Activated CD8-positive, alpha-beta T cell treated with anti-CD3 and anti-CD28 coated beads, Interleukin-2, amount 10 ng/mL, durations not matched to agents 7 days and 5 days (primary cell): Measurements from ENCODE around the gene PFKL. TPM values are rescaled to one million over a fixed set of nuclear protein-coding genes. Genes with fewer than 3 reads are reported as not detected.

ENCODE experiments used
- ATAC-seq: fragments of 150-1000 bp; cut with Tn5 transposase; one replicate; pipeline ENCODE4 v1.10.0; 2021; ENCODE audit warnings: moderate library complexity
- CTCF ChIA-PET: fragments of 350-600 bp; sonication (Branson Sonifier 250); formaldehyde crosslinking; loops from one replicate; lab custom pipeline; 2021; ENCODE audit warnings: antibody characterized with exemption; lab: Charles Lee
- POLR2A ChIA-PET: fragments of 350-600 bp; sonication (Branson Sonifier 250); formaldehyde crosslinking; loops from one replicate; lab custom pipeline; 2021; ENCODE audit warnings: antibody characterized with exemption; lab: Charles Lee
- DNase-seq: peaks from one replicate; pipeline ENCODE4 v3.0.0-alpha.2; 2020
- H3K27ac Mint-ChIP-seq: one replicate; pipeline ENCODE4 v1.8.0; 2021; ENCODE audit warnings: mild to moderate bottlenecking, mixed read lengths
- H3K27me3 Mint-ChIP-seq: one replicate; pipeline ENCODE4 v1.8.0; 2021; ENCODE audit warnings: low read depth, mixed read lengths
- H3K36me3 Mint-ChIP-seq: one replicate; pipeline ENCODE4 v1.8.0; 2021; ENCODE audit warnings: low read depth, mixed read lengths
- H3K4me1 Mint-ChIP-seq: one replicate; pipeline ENCODE4 v1.8.0; 2021; ENCODE audit warnings: low read depth, mixed read lengths
- H3K4me3 Mint-ChIP-seq: one replicate; pipeline ENCODE4 v1.8.0; 2021; ENCODE audit warnings: mild to moderate bottlenecking, mixed read lengths
- H3K9me3 Mint-ChIP-seq: one replicate; pipeline ENCODE4 v1.8.0; 2022; ENCODE audit warnings: mixed read lengths; ENCODE audit not compliant: insufficient read depth
- total RNA-seq, 2 experiments: library from RNA; stranded (reverse); gene quantifications; one replicate each; pipeline ENCODE4 v1.2.3, GENCODE V29; 2021

Gene PFKL
- total RNA-seq, 2 experiments from 2014 or later = 191 to 199 TPM

DNA sequence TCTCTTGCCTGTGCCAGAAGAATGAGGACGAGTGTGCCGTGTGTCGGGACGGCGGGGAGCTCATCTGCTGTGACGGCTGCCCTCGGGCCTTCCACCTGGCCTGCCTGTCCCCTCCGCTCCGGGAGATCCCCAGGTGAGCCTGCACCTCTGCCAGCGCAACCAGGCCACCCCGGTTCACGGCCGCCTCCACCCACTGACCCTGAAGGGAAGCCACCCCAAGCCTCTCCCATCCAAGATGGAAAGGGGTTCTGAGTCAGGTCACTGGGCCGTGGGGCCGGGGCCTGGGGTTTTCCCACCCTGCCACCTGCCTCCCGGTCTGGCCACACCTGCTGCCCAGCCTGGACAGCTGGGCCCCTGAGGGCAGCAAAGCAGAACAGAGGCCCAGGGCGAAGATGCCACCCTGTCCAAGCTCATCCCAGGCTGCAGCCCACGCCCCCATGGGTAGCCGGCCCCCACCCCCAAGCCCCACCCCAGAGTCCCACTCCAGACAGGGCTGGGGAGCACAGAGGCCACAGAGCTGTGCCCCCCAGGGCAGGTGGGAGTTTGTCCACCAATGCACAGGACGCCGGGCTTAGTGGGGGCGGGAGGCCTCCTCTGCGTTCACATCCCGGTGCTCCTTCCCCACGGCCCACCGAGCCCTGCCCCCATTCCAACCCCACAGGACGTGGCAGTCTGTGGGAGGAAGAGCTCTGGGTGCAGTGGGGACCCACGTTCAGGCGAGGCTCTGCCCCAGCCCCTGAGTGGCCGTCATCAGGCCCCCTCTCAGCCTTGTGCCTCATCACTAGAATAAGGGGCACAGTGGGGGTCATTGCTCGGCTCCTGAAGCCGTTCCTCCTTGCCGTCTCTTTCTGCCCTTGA, 8.5 kb upstream of the PFKL start:
- H3K27ac Mint-ChIP-seq = no peak overlapping the region
- POLR2A ChIA-PET = no interaction called here
- peaks cover 8% of the 10 kb centered on the region for H3K4me1 Mint-ChIP-seq
- CTCF ChIA-PET = no interaction called here
- H3K36me3 Mint-ChIP-seq = no peaks in the 10 kb centered on the region
- no peaks in the 10 kb centered on the region for H3K27me3 Mint-ChIP-seq
- H3K9me3 Mint-ChIP-seq = no peaks in the 10 kb centered on the region
- ATAC-seq (no peak), DNase-seq (no peak)
- no peak overlapping the region for H3K4me3 Mint-ChIP-seq

DNA sequence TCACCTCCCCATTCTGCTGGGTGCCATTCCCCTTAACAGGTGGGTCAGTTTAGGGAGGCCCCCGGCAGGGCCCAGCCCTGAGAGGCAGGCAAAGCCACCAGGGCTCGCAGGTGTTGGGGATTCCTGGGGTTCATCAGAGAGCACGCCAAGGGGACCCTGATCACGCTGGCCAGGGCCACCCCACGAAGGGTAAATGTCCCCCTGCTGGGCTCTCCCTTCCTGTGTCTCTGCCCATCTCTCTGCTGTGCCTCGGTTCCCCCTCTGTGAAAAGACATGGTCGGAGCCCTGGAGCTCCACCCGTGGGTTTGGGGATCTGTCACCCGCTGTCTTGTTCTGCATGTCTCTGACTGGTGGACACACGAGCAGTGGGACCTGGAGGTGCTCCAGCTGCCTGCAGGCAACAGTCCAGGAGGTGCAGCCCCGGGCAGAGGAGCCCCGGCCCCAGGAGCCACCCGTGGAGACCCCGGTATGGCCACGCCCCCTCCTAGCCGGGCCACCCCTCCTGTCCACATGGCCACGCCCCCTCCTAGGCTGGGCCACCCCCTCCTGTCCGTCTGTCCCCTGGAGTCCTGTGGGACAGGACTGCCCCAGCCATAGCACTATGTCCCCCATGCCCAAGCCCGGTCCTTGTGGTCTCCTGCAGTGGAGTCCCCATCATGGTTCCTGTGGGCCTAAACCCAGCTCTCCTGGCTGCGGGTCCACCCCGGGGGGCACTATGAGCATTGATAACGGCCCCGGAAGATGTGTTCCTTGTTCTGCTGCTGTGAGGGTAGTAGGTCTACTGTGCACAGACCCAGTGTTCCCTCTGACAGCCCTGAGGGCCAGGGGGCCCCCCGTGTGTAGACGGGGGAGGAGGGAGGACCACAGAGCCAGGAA, 7.7 kb upstream of the PFKL start:
- no peaks in the 10 kb centered on the region for H3K36me3 Mint-ChIP-seq
- no peaks in the 10 kb centered on the region for H3K9me3 Mint-ChIP-seq
- no peaks in the 10 kb centered on the region for H3K27me3 Mint-ChIP-seq
- no peak overlapping the region for H3K27ac Mint-ChIP-seq
- ChIA-PET POLR2A (no interaction called here), CTCF (no interaction called here)
- ATAC-seq = no peak
- H3K4me3 Mint-ChIP-seq = no peak overlapping the region
- peaks cover 8% of the 10 kb centered on the region for H3K4me1 Mint-ChIP-seq
- no peak for DNase-seq

DNA sequence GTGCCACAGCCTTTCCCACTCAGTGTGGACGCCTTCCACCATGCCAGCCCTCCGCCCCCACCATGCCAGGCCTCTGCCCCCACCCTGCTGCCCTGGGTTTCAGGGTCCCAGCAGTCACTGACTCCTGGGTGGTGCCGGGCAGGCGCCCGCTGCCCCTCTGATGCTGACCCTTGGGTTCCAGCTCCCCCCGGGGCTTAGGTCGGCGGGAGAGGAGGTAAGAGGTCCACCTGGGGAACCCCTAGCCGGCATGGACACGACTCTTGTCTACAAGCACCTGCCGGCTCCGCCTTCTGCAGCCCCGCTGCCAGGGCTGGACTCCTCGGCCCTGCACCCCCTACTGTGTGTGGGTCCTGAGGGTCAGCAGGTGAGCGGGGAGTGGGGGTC, 7.0 kb upstream of the PFKL start:
- H3K36me3 Mint-ChIP-seq = no peaks in the 10 kb centered on the region
- no peaks in the 10 kb centered on the region for H3K9me3 Mint-ChIP-seq
- H3K27ac Mint-ChIP-seq = no peak overlapping the region
- no peak for ATAC-seq
- H3K4me1 Mint-ChIP-seq = peaks cover 14% of the 10 kb centered on the region
- CTCF ChIA-PET = no interaction called here
- no peak overlapping the region for H3K4me3 Mint-ChIP-seq
- H3K27me3 Mint-ChIP-seq = no peaks in the 10 kb centered on the region
- no peak for DNase-seq
- POLR2A ChIA-PET = no interaction called here

DNA sequence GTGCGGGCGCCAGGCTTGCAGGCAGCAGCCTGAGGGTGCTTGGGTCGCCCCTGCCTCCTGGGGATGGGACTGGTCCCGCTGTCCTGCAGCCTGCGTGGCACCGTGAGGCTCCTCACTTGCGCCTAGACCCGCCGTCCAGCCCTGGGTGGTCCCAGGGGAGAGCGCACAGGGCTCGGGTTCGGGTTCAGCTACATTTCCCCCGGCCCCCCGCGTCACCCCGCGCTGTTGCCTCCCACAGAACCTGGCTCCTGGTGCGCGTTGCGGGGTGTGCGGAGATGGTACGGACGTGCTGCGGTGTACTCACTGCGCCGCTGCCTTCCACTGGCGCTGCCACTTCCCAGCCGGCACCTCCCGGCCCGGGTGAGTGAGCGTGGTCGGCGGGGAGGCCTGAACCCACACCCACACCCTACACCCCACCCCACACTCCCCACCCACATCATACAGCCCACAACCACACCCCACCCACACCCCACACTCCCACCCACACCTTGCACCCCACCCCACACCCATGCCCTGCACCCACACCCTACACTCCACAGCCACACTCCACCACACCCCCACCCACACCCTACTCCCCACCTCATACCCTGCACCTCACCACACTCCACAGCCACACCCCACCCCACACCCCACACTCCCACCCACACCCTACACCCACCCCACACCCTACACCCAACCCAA, 6.2 kb upstream of the PFKL start:
- peak; percentile 47 for DNase-seq
- ATAC-seq = peak; percentile 16
- no peaks in the 10 kb centered on the region for H3K9me3 Mint-ChIP-seq
- H3K27me3 Mint-ChIP-seq = no peaks in the 10 kb centered on the region
- ChIA-PET POLR2A (no interaction called here), CTCF (interaction anchor here (1.1 to 1.4 kb wide), 2 partner anchors 10 to 208 kb away, joined by 3 read pairs; no protein-coding TSS in a partner anchor)
- no peaks in the 10 kb centered on the region for H3K36me3 Mint-ChIP-seq
- H3K4me1 Mint-ChIP-seq = peaks cover 23% of the 10 kb centered on the region
- no peak overlapping the region for H3K4me3 Mint-ChIP-seq
- no peak overlapping the region for H3K27ac Mint-ChIP-seq

DNA sequence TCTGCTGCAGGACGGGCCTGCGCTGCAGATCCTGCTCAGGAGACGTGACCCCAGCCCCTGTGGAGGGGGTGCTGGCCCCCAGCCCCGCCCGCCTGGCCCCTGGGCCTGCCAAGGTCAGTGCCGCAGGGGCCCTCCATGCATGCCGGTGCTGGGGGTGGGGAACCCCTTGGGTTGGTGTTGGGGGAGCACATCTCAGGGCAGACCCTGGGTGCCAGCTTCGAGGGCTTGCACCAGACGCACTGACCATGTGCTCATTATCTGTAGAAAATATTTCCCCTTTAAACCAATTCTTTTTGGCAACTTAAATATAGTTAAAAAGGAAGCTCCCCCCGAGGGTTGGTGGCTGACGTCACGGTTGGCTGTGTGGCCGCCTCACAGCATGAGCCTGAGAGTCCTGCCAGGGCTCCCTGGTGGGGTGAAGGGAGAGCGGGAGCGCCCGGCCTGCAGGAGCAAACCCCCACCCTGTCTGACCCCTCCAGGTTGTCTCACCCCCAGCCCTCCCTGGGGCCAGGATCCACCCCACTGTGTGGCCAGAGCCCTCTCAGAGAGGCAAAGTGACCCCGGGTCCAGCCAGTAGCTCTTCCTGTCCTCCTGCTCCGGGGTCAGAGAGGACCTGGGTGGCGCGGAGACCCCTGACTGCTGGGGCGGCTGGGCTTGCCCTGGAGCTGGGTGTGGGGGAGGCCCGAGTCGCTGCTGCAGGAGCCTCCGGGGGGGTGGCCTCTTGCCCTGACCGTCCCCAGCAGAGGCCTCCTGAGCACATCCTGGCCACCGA, 5.3 kb upstream of the PFKL start:
- Mint-ChIP-seq H3K4me1 (peaks cover 29% of the 10 kb centered on the region), H3K36me3 (peaks cover 2% of the 10 kb centered on the region), H3K4me3 (no peak overlapping the region), H3K9me3 (no peaks in the 10 kb centered on the region), H3K27me3 (no peaks in the 10 kb centered on the region), H3K27ac (peak overlapping the region; percentile 34)
- CTCF ChIA-PET = interaction anchor here (1.1 to 1.4 kb wide), 2 partner anchors 9 to 209 kb away, joined by 3 read pairs; no protein-coding TSS in a partner anchor
- peak; percentile 44 for DNase-seq
- POLR2A ChIA-PET = no interaction called here
- ATAC-seq = no peak

DNA sequence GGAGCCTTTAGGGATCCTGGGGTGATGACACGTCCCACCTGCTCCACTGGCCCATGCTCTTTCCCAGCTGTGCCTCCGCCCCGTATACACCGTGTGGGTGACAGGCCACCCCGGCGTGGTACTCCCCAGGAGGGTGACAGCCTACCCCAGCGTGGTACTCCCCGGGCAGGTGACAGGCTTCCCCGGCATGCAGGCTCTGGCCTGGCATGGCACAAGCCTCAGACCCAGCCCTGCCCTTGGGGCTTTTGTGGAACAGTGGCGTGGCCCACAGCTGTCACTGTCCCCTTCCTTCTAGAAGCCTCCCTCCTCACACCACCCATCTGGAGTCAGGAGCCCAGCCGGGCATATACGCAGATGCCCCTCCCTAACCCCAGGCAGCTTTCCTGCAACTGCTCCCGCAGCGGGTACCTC, 4.7 kb upstream of the PFKL start:
- ChIA-PET CTCF (interaction anchor here (1.1 to 1.4 kb wide), 2 partner anchors 8 to 210 kb away, joined by 3 read pairs; no protein-coding TSS in a partner anchor), POLR2A (interaction anchor here (0.9 kb wide), 1 partner anchor 46 kb away, joined by 3 read pairs; no protein-coding TSS in a partner anchor)
- Mint-ChIP-seq H3K9me3 (no peaks in the 10 kb centered on the region), H3K27ac (peak overlapping the region; percentile 6), H3K4me3 (no peak overlapping the region), H3K36me3 (peaks cover 2% of the 10 kb centered on the region), H3K27me3 (no peaks in the 10 kb centered on the region), H3K4me1 (peaks cover 29% of the 10 kb centered on the region)
- DNase-seq (no peak), ATAC-seq (no peak)

DNA sequence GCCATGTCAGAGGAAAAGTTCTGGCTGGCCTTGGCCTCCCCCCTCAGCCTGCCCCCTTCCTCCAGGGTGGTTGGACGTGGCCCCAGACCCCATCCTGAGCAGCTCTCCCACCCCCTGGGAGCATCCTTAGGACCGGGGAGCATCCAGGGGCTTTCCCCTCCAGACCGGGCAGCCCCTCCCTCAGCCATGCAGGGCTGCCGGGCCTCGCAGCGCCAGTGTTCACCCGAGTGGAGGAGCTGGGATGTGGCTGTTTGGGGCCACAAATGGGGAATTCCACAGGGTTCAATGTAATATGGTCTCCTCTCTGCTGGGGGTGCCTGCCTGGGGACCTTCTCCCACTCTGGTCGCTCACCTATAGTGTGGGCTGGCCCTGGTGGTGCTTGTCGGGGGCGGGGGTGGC, 4.2 kb upstream of the PFKL start:
- ChIA-PET CTCF (no interaction called here), POLR2A (interaction anchor here (0.9 kb wide), 1 partner anchor 45 kb away, joined by 3 read pairs; no protein-coding TSS in a partner anchor)
- H3K27ac Mint-ChIP-seq = peak overlapping the region; percentile 6
- DNase-seq (no peak), ATAC-seq (no peak)
- H3K4me1 Mint-ChIP-seq = peaks cover 30% of the 10 kb centered on the region
- no peak overlapping the region for H3K4me3 Mint-ChIP-seq
- H3K36me3 Mint-ChIP-seq = peaks cover 3% of the 10 kb centered on the region
- H3K9me3 Mint-ChIP-seq = no peaks in the 10 kb centered on the region
- H3K27me3 Mint-ChIP-seq = no peaks in the 10 kb centered on the region

DNA sequence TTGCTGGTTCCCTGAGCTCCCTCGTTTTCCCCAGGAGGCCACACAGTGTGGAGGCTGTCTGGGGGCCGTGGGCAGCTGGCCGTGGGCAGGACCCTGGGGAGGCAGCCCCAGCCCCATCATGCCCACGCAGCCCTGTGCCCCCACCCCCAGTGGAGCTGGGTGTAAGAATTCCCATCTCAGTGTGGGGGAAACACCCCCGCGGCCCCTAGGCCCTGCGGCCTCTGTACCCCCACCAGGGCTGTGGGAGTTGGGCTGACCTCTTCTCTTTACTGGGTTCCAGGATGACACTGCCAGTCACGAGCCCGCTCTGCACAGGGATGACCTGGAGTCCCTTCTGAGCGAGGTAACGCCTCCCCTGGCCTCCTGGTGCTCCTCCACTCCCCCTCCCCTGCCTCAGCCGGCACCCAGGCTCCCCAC, 3.7 kb upstream of the PFKL start:
- ATAC-seq (no peak), DNase-seq (no peak)
- Mint-ChIP-seq H3K27ac (no peak overlapping the region), H3K36me3 (peaks cover 5% of the 10 kb centered on the region), H3K4me1 (peaks cover 34% of the 10 kb centered on the region), H3K4me3 (no peak overlapping the region), H3K9me3 (no peaks in the 10 kb centered on the region), H3K27me3 (no peaks in the 10 kb centered on the region)
- POLR2A ChIA-PET = interaction anchor here (0.9 kb wide), 1 partner anchor 45 kb away, joined by 3 read pairs; no protein-coding TSS in a partner anchor
- CTCF ChIA-PET = no interaction called here

DNA sequence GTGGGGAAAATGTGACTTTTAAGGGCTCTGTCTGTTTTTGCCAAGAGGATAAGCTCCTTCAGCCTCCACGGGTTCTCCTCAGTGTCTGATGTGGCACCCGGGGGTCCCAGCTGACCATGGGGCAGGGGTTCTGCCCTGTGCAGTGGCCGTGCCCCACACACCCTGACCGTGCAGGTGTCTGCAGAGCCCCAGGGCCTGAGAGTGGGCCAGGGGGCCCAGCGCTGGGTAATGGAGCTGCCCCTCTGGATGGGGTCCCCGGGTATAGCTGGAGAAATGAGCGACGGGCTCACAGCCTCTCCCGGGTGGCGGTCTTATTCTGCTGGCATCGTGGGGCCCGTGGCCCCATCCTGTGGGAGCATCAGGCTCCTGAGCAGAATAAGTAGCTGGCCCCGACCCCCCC, 2.9 kb upstream of the PFKL start:
- Mint-ChIP-seq H3K9me3 (no peaks in the 10 kb centered on the region), H3K4me1 (peaks cover 42% of the 10 kb centered on the region), H3K27ac (no peak overlapping the region), H3K4me3 (no peak overlapping the region), H3K36me3 (peaks cover 8% of the 10 kb centered on the region), H3K27me3 (no peaks in the 10 kb centered on the region)
- no peak for ATAC-seq
- CTCF ChIA-PET = interaction anchor here (1.1 to 1.9 kb wide), 5 partner anchors 20 to 191 kb away, joined by 3 to 5 read pairs (median 4); no protein-coding TSS in a partner anchor
- POLR2A ChIA-PET = no interaction called here
- DNase-seq = no peak

DNA sequence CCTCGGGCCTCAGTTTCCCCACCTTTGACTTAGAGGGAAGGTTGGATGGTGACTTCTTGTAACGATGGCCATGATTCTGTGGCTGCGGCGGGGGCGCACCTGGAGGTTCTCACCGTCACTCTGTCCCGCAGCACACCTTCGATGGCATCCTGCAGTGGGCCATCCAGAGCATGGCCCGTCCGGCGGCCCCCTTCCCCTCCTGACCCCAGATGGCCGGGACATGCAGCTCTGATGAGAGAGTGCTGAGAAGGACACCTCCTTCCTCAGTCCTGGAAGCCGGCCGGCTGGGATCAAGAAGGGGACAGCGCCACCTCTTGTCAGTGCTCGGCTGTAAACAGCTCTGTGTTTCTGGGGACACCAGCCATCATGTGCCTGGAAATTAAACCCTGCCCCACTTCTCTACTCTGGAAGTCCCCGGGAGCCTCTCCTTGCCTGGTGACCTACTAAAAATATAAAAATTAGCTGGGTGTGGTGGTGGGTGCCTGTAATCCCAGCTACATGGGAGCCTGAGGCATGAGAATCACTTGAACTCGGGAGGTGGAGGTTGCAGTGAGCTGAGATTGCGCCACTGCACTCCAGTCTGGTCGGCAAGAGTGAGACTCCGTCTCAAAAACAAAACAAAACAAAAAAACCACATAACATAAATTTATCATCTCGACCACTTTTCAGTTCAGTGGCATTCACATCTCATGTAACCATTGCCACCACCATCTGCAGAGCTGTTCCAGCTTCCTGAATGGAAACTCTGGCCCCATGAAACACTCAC, 2.1 kb upstream of the PFKL start:
- ATAC-seq (peak; percentile 43), DNase-seq (peak; percentile 83)
- Mint-ChIP-seq H3K4me3 (peak overlapping the region; percentile 5), H3K27me3 (no peaks in the 10 kb centered on the region), H3K9me3 (no peaks in the 10 kb centered on the region), H3K36me3 (peaks cover 12% of the 10 kb centered on the region), H3K4me1 (peaks cover 50% of the 10 kb centered on the region), H3K27ac (peak overlapping the region; percentile 46)
- ChIA-PET CTCF (interaction anchor here (0.7 to 1.9 kb wide), 15 partner anchors 10 to 284 kb away, joined by 3 to 11 read pairs (median 3); partner anchors contain the start of gene TRPM2), POLR2A (no interaction called here)
